HCT116 (cell line): ENCODE data around the gene CD109. TPM values are rescaled to one million over a fixed set of nuclear protein-coding genes. Genes with fewer than 3 reads are reported as not detected.

Experiments used
- ATAC-seq: fragments of 200-7000 bp; cut with Tn5 transposase; 2 replicates; pipeline ENCODE4 v1.9.1; 2020; ENCODE audit warnings: mild to moderate bottlenecking, moderate library complexity
- BruUV-seq: library from RNA; stranded (reverse); fragments of 400-500 nt; replicated peaks from 2 replicates; lab custom pipeline; 2021; lab: Mats Ljungman, UMichigan
- CTCF ChIA-PET: fragments of 300-600 bp; sonication (Branson Sonifier 250); formaldehyde crosslinking; loops from one replicate; lab custom pipeline; 2021; ENCODE audit warnings: antibody characterized with exemption; lab: Charles Lee
- POLR2A ChIA-PET: fragments of 300-600, 350-600 bp; sonication (Branson Sonifier 250); formaldehyde crosslinking; loops from one replicate; lab custom pipeline; 2021; ENCODE audit warnings: antibody characterized with exemption; lab: Charles Lee
- RAD21 ChIA-PET, 2 experiments: fragments of 300-600 bp; sonication (Branson Sonifier 250); formaldehyde crosslinking; loops; one replicate each; lab custom pipeline; 2023; ENCODE audit warnings: low total read pairs in 2 of 2; ENCODE audit not compliant: uncharacterized antibody in 2 of 2, unreplicated experiment in 2 of 2, low non-redundant PET in 1 of 2; lab: Charles Lee
- DNase-seq: peaks from one replicate; pipeline ENCODE4 v3.0.0-alpha.2; 2010; ENCODE audit warnings: low read depth, low spot score
- H2AFZ ChIP-seq: fragments of 200-600 bp; shearing (Covaris generic), sonication (generic); 2 replicates; pipeline ENCODE4 v1.6.1; 2017; ENCODE audit warnings: low read depth, mixed run types, mixed read lengths, antibody characterized with exemption, low read length; ENCODE audit not compliant: poor library complexity, severe bottlenecking
- H3K27ac ChIP-seq: 2 replicates; pipeline ENCODE4 v1.5.1; 2012; ENCODE audit warnings: low read depth, low read length
- H3K27me3 ChIP-seq: fragments of 200-600 bp; sonication (generic); 2 replicates; pipeline ENCODE4 v1.6.1; 2016; ENCODE audit warnings: mixed run types, low read length, mixed read lengths; ENCODE audit not compliant: insufficient read depth
- H3K36me3 ChIP-seq, 2 experiments: fragments of 200-500 bp in 1 of 2; fragments of 200-600 bp in 1 of 2; sonication (Bioruptor generic) in 1 of 2; sonication (generic) in 1 of 2; 2 replicates each; pipeline versions ENCODE4 v1.5.1 to v1.6.1; 2014 to 2016; ENCODE audit warnings: low read length in 2 of 2, inconsistent platforms in 1 of 2, mixed read lengths in 1 of 2, mixed run types in 1 of 2; ENCODE audit not compliant: insufficient read depth in 2 of 2, control insufficient read depth in 1 of 2
- H3K4me1 ChIP-seq, 2 experiments: fragments of 200-600 bp in 1 of 2; sonication (generic) in 1 of 2; 2 replicates each; pipeline versions ENCODE4 v1.5.1 to v1.6.1; 2012 to 2017; ENCODE audit warnings: low read length in 2 of 2, inconsistent platforms in 1 of 2, mild to moderate bottlenecking in 1 of 2, mixed read lengths in 1 of 2, mixed run types in 1 of 2, moderate library complexity in 1 of 2; ENCODE audit not compliant: insufficient read depth in 2 of 2, control insufficient read depth in 1 of 2
- H3K4me2 ChIP-seq: fragments of 200-600 bp; sonication (generic); 2 replicates; pipeline ENCODE4 v1.6.1; 2017; ENCODE audit warnings: mixed run types, low read length, mixed read lengths
- H3K4me3 ChIP-seq, 2 experiments: fragments of 200-600 bp in 1 of 2; sonication (generic) in 1 of 2; replicated peaks in 1 of 2; 2 replicates each; pipeline ENCODE4 v1.5.1; 2011 to 2016; ENCODE audit warnings: low read length in 2 of 2, control low read depth in 1 of 2, low read depth in 1 of 2, mild to moderate bottlenecking in 1 of 2, mixed read lengths in 1 of 2, mixed run types in 1 of 2
- H3K79me2 ChIP-seq: fragments of 200-600 bp; sonication (generic); 2 replicates; pipeline ENCODE4 v1.6.1; 2017; ENCODE audit warnings: mild to moderate bottlenecking, mixed run types, low read length, moderate library complexity, mixed read lengths; ENCODE audit not compliant: insufficient read depth
- H3K9ac ChIP-seq: fragments of 200-600 bp; sonication (generic); 2 replicates; pipeline ENCODE4 v1.6.1; 2016; ENCODE audit warnings: low read length, mixed read lengths
- H3K9me2 ChIP-seq: fragments of 200-600 bp; sonication (generic), shearing (Covaris generic); 2 replicates; pipeline ENCODE4 v1.6.1; 2017; ENCODE audit warnings: mixed run types, mild to moderate bottlenecking, moderate library complexity; ENCODE audit not compliant: insufficient read depth
- H3K9me3 ChIP-seq, 2 experiments: fragments of 200-500 bp in 1 of 2; fragments of 200-600 bp in 1 of 2; sonication (Bioruptor generic) in 1 of 2; sonication (generic) in 1 of 2; 2 replicates each; pipeline ENCODE4 v1.6.1; 2014 to 2017; ENCODE audit warnings: low read length in 2 of 2, mixed read lengths in 2 of 2, inconsistent platforms in 1 of 2, low read depth in 1 of 2, mild to moderate bottlenecking in 1 of 2, mixed run types in 1 of 2, moderate library complexity in 1 of 2; ENCODE audit not compliant: control insufficient read depth in 1 of 2, insufficient read depth in 1 of 2
- H4K20me1 ChIP-seq: fragments of 200-600 bp; sonication (generic), shearing (Covaris generic); 2 replicates; pipeline ENCODE4 v1.6.1; 2017; ENCODE audit warnings: mixed run types, mild to moderate bottlenecking, moderate library complexity; ENCODE audit not compliant: insufficient read depth
- CEBPB ChIP-seq: IDR thresholded peaks from 2 replicates; pipeline ENCODE4 v1.6.1; 2012; ENCODE audit warnings: low read depth
- POLR2AphosphoS5 ChIP-seq: IDR thresholded peaks from 2 replicates; pipeline ENCODE4 v1.6.1; 2011; ENCODE audit warnings: mild to moderate bottlenecking, low read depth, low read length, moderate library complexity
- SIN3A ChIP-seq: IDR thresholded peaks from 2 replicates; pipeline ENCODE4 v1.6.1; 2012; ENCODE audit warnings: low read depth
- TCF7L2 ChIP-seq: IDR thresholded peaks from 2 replicates; pipeline ENCODE4 v1.7.0; 2011; ENCODE audit warnings: borderline replicate concordance, inconsistent platforms; ENCODE audit not compliant: insufficient read depth, insufficient read length; ENCODE audit errors: extremely low read depth
- YY1 ChIP-seq: IDR thresholded peaks from 2 replicates; pipeline ENCODE4 v1.6.1; 2011; ENCODE audit warnings: low read length, low read depth, moderate library complexity, mild to moderate bottlenecking; ENCODE audit not compliant: insufficient replicate concordance; ENCODE audit errors: extremely low read depth
- ZFX ChIP-seq: fragments of 450-650 bp; IDR thresholded peaks from 2 replicates; pipeline ENCODE4 v1.6.1; 2017
- intact Hi-C: fragments of 100-400 bp; cut with micrococcal nuclease; formaldehyde crosslinking; loops from 2 replicates; pipeline ENCODE4 v1.10.0; 2022
- total RNA-seq: library from RNA; stranded (reverse); gene quantifications from one replicate; pipeline ENCODE4 v1.2.1, GENCODE V29; 2021; ENCODE audit not compliant: unreplicated experiment
- TF ChIP-seq, protein P1 (sequence below): IDR thresholded peaks from 2 replicates; pipeline ENCODE4 v1.6.1; 2012
- TF ChIP-seq, protein P2 (sequence below): IDR thresholded peaks from 2 replicates; pipeline ENCODE4 v1.6.1; 2012

Gene CD109
- total RNA-seq, 1 experiment from 2014 or later: 42.1 TPM

DNA sequence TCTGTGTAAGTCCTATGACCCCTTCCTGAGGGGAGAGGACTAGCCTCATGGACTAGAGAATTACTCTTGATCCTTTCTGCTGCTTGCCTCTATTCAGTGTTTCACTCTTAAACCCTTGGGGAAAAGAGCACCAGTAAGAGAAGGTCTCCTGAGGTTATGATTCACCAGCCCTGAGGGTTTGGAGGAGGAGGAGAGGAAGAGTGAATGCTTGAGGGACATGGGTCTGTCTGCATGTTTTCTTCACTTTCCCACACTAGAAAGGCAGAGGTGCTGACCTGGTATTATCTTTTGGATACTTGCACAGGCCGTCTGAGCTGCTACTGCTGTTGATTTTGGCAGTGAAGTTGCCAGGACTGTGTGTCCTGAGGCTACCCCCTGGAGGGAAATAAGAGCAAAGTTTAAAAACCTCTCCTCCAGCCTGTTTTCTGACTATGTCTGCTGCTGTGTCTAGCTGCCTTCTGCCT lies 78.3 kb downstream of the CD109 start:
- Histone ChIP-seq H3K79me2 (no peaks in the 10 kb centered on the region), H3K27ac (no peak overlapping the region), H3K9ac (no peak overlapping the region), H3K4me2 (peak overlapping the region; percentile 42), H3K4me3 (no peak overlapping the region), H3K9me3 (no peaks in the 10 kb centered on the region), H3K36me3 (no peaks in the 10 kb centered on the region), H2AFZ (no peak overlapping the region), H3K4me1 (peaks cover 8 to 15% of the 10 kb centered on the region in 2 experiments), H3K9me2 (no peaks in the 10 kb centered on the region), H3K27me3 (no peaks in the 10 kb centered on the region), H4K20me1 (no peaks in the 10 kb centered on the region)
- no TSS peak for BruUV-seq
- no peak for TF ChIP-seq CEBPB
- ChIA-PET CTCF (interaction anchor here (1.6 kb wide), 1 partner anchor 41 kb away, joined by 3 read pairs; no protein-coding TSS in a partner anchor), POLR2A (no interaction called here), RAD21 (interaction anchor here (0.6 to 0.8 kb wide), 2 partner anchors 9 to 14 kb away, joined by 3 to 5 read pairs; no protein-coding TSS in a partner anchor)
- intact Hi-C loops: no loop called here
- peak; percentile 22 for DNase-seq
- ATAC-seq: peak; percentile 88

DNA sequence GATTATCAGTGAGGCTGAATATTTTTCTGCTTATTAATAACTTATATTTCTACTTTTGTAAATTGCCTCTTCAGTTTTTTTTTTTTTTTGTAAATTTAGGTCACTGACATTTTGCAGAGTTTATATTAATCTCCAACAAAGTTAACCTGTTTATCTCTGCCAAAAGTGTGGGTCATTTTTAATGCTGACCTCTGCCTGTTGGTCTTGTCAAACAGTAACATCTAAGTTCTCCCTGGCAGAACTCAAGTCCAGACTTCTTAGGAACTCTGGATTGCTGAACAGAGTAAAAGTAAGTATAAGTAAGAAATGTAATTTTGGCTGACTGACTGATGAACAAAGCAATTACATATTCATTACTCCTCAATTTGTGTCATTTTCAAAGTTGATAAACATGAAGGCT lies 83.9 kb downstream of the CD109 start:
- Histone ChIP-seq H3K27me3 (no peaks in the 10 kb centered on the region), H2AFZ (no peak overlapping the region), H3K79me2 (no peaks in the 10 kb centered on the region), H3K4me3 (no peak overlapping the region), H3K9me3 (no peaks in the 10 kb centered on the region), H3K4me1 (no peaks in the 10 kb centered on the region; a peak in 1 of 4 replicates), H3K4me2 (no peak overlapping the region), H4K20me1 (no peaks in the 10 kb centered on the region), H3K36me3 (no peaks in the 10 kb centered on the region), H3K27ac (no peak overlapping the region), H3K9ac (no peak overlapping the region), H3K9me2 (no peaks in the 10 kb centered on the region)
- TF ChIP-seq SIN3A (no peak), CEBPB (no peak), POLR2AphosphoS5 (no peak), TCF7L2 (no peak), ZFX (no peak), YY1 (no peak)
- TF ChIP-seq, protein P1, sequence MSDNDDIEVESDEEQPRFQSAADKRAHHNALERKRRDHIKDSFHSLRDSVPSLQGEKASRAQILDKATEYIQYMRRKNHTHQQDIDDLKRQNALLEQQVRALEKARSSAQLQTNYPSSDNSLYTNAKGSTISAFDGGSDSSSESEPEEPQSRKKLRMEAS: no peak
- TF ChIP-seq, protein P2, sequence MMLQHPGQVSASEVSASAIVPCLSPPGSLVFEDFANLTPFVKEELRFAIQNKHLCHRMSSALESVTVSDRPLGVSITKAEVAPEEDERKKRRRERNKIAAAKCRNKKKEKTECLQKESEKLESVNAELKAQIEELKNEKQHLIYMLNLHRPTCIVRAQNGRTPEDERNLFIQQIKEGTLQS: no peak
- DNase-seq: no peak
- ChIA-PET RAD21 (no interaction called here), CTCF (no interaction called here), POLR2A (no interaction called here)
- intact Hi-C loops: no loop called here
- BruUV-seq: no TSS peak
- no peak for ATAC-seq
